Measurements from ENCODE around the gene SASH1. TPM values are rescaled to one million over a fixed set of nuclear protein-coding genes. Genes with fewer than 3 reads are reported as not detected.

SASH1 gene
- total RNA-seq, 1 experiment from 2014 or later: 27.4 TPM

- no peaks in the 10 kb centered on the region for H3K9me3 Mint-ChIP-seq
- no peaks in the 10 kb centered on the region for H3K36me3 Mint-ChIP-seq
- peaks cover 9% of the 10 kb centered on the region; the same call in 1 of the 2 replicates for H3K4me1 Mint-ChIP-seq
- no peaks in the 10 kb centered on the region for H3K27me3 Mint-ChIP-seq (ENCODE audit: low read depth)
- DNase-seq (ENCODE audit: low spot score) (no peak), ATAC-seq (no peak)
- no peak for TF ChIP-seq ATF1 (CRISPR knock-in tag; IDR thresholded peaks at IDR 0.05)
- POLR2A ChIA-PET: no interaction called here
- peak overlapping the region; percentile 14; the same call in 1 of the 2 replicates for H3K27ac Mint-ChIP-seq
- CTCF ChIA-PET: interaction anchor here (0.5 kb wide), 1 partner anchor 12 kb away, joined by 3 read pairs; no protein-coding TSS in a partner anchor
- H3K4me3 Mint-ChIP-seq: no peak overlapping the region
Observed at GRCh38 chr6:148455225-148455624, 112.6 kb downstream of the SASH1 start.

- Mint-ChIP-seq H3K4me3 (no peak overlapping the region), H3K36me3 (no peaks in the 10 kb centered on the region), H3K4me1 (peaks cover 9% of the 10 kb centered on the region; the same call in 1 of the 2 replicates), H3K9me3 (no peaks in the 10 kb centered on the region), H3K27me3 (ENCODE audit: low read depth) (no peaks in the 10 kb centered on the region), H3K27ac (no peak overlapping the region)
- TF ChIP-seq ZNF317 (CRISPR knock-in tag; IDR thresholded peaks at IDR 0.05; ENCODE audit: borderline replicate concordance, low read depth) (no peak), ATF2 (CRISPR knock-in tag; IDR thresholded peaks at IDR 0.05; ENCODE audit: borderline replicate concordance, low read depth) (no peak), FOXJ3 (CRISPR knock-in tag; IDR thresholded peaks at IDR 0.05; ENCODE audit: borderline replicate concordance) (no peak), NR1H2 (CRISPR knock-in tag; IDR thresholded peaks at IDR 0.05) (no peak), NFYB (CRISPR knock-in tag; conservative IDR thresholded peaks at IDR 0.05; ENCODE audit: low read depth) (no peak), ZNF396 (CRISPR knock-in tag; IDR thresholded peaks at IDR 0.05; ENCODE audit: borderline replicate concordance) (no peak), ZNF512 (CRISPR knock-in tag; IDR thresholded peaks at IDR 0.05; ENCODE audit: borderline replicate concordance) (no peak), EMX1 (CRISPR knock-in tag; IDR thresholded peaks at IDR 0.05) (no peak), NFATC4 (CRISPR knock-in tag; IDR thresholded peaks at IDR 0.05) (no peak), SMAD3 (CRISPR knock-in tag; IDR thresholded peaks at IDR 0.05; ENCODE audit: borderline replicate concordance) (no peak), ZMAT4 (CRISPR knock-in tag; IDR thresholded peaks at IDR 0.05) (no peak), ZNF423 (CRISPR knock-in tag; IDR thresholded peaks at IDR 0.05) (no peak), MLX (CRISPR knock-in tag; IDR thresholded peaks at IDR 0.05) (no peak), ZNF138 (CRISPR knock-in tag; conservative IDR thresholded peaks at IDR 0.05) (no peak), CTCF (IDR thresholded peaks at IDR 0.05) (no peak), JAZF1 (CRISPR knock-in tag; IDR thresholded peaks at IDR 0.05) (no peak), SOX15 (CRISPR knock-in tag; IDR thresholded peaks at IDR 0.05) (no peak), FOXK1 (CRISPR knock-in tag; IDR thresholded peaks at IDR 0.05) (no peak), IRF2 (CRISPR knock-in tag; IDR thresholded peaks at IDR 0.05; ENCODE audit: borderline replicate concordance, low read depth) (no peak), GTF2I (CRISPR knock-in tag; conservative IDR thresholded peaks at IDR 0.05) (no peak)
- ChIA-PET CTCF (interaction anchor here (1.2 kb wide), 1 partner anchor 276 kb away, joined by 4 read pairs; no protein-coding TSS in a partner anchor), POLR2A (no interaction called here)
- no peak for DNase-seq (ENCODE audit: low spot score)
- ATAC-seq: peak; percentile 63
Observed at GRCh38 chr6:148455674-148456558, 113.3 kb downstream of the SASH1 start.

Measured in WTC11 (cell line).